Peyer's patch (tissue), 4 donors: ENCODE measurements around the gene SPATA2L.

Experiments used
- POLR2A ChIP-seq, 2 donors: fragments of 450-650 bp; IDR thresholded peaks; one replicate each; pipeline ENCODE4 v1.5.1; 2017; ENCODE audit warnings: antibody characterized with exemption in 2 of 2, mild to moderate bottlenecking in 2 of 2, moderate library complexity in 2 of 2
- TF ChIP-seq, protein P1 (sequence below), 6 experiments: fragments of 450-650 bp in 4 of 6; fragments of 200-600 bp in 2 of 6; sonication (generic) in 1 of 6; IDR thresholded peaks; one replicate each; pipeline ENCODE4 v1.5.1; 2017 to 2019; ENCODE audit warnings: antibody characterized with exemption in 6 of 6, mild to moderate bottlenecking in 3 of 6, moderate library complexity in 1 of 6

DNA sequence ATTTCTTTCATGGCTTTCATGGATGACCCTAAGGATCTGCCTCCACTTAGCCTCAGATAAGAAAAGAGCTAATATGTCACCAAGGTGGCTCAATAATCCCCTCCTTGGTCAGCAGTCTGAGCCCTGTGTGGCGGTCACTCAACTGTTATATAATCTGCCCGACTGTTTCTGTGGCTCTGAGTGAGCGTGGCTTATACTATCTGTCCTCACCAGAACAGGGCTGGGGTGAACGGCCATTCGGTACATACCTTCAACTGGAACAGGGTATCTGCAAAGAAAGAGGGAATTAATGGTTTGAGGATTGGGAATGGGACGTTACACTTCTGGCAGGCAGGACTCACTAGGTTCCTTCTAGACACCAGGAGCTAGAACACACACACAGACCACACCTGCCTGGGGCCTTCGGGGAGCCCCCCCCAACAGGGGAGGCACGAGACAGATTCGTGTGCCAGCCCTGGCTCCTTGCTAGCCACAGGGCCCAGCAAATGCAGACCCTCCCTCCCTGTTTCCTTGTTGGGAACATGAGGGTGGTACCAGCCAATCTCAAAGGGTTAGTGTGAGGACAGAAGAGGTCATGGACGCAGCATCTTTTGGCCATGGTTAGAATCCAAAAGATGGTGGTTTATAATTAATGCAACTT lies 47.7 kb downstream of the SPATA2L start:
- TF ChIP-seq POLR2A (IDR thresholded peaks at IDR 0.05) = no peak
- TF ChIP-seq, protein P1, sequence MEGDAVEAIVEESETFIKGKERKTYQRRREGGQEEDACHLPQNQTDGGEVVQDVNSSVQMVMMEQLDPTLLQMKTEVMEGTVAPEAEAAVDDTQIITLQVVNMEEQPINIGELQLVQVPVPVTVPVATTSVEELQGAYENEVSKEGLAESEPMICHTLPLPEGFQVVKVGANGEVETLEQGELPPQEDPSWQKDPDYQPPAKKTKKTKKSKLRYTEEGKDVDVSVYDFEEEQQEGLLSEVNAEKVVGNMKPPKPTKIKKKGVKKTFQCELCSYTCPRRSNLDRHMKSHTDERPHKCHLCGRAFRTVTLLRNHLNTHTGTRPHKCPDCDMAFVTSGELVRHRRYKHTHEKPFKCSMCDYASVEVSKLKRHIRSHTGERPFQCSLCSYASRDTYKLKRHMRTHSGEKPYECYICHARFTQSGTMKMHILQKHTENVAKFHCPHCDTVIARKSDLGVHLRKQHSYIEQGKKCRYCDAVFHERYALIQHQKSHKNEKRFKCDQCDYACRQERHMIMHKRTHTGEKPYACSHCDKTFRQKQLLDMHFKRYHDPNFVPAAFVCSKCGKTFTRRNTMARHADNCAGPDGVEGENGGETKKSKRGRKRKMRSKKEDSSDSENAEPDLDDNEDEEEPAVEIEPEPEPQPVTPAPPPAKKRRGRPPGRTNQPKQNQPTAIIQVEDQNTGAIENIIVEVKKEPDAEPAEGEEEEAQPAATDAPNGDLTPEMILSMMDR (IDR thresholded peaks at IDR 0.05) = no peak
